Testis (tissue), 3 donors: Measurements from ENCODE around the gene MOV10L1. TPM values are rescaled to one million over a fixed set of nuclear protein-coding genes. Genes with fewer than 3 reads are reported as not detected.

Experiments used
- DNase-seq: peaks from one replicate; pipeline ENCODE4 v3.0.0-alpha.2; 2019
- H3K27ac ChIP-seq, 2 donors: fragments of 200-600 bp; sonication (generic); one replicate each; pipeline ENCODE4 v1.5.1; 2019
- H3K27me3 ChIP-seq: fragments of 200-600 bp; sonication (generic); one replicate; pipeline ENCODE4 v1.5.1; 2019
- H3K36me3 ChIP-seq: fragments of 200-600 bp; sonication (generic); one replicate; pipeline ENCODE4 v1.5.1; 2017; ENCODE audit warnings: low read depth; ENCODE audit errors: missing control alignments
- H3K4me1 ChIP-seq: fragments of 200-600 bp; sonication (generic); one replicate; pipeline ENCODE4 v1.5.1; 2019
- H3K4me3 ChIP-seq, 2 donors: fragments of 200-600 bp; sonication (generic); one replicate each; pipeline ENCODE4 v1.5.1; 2017 to 2019
- H3K9me3 ChIP-seq: fragments of 200-600 bp; sonication (generic); one replicate; pipeline ENCODE4 v1.5.1; 2017
- CTCF ChIP-seq, 3 experiments: fragments of 450-650 bp in 2 of 3; fragments of 200-600 bp in 1 of 3; sonication (generic) in 1 of 3; IDR thresholded peaks; one replicate each; pipeline ENCODE4 v1.5.1; 2016 to 2019; ENCODE audit warnings: antibody characterized with exemption in 3 of 3, mild to moderate bottlenecking in 2 of 3, moderate library complexity in 1 of 3
- POLR2A ChIP-seq: fragments of 450-650 bp; IDR thresholded peaks from one replicate; pipeline ENCODE4 v1.6.1; 2017; ENCODE audit warnings: antibody characterized with exemption, mild to moderate bottlenecking, moderate library complexity
- WGBS, 2 donors: methylation state at CpG; one replicate each; pipeline ENCODE4 v1.1.5; 2018; 5-methylcytosine and 5-hydroxymethylcytosine counted together
- intact Hi-C: fragments of 100-400 bp; cut with DNase I; formaldehyde crosslinking; loops from one replicate; pipeline ENCODE4 v1.15.1; 2023; ENCODE audit warnings: low total_unique reads
- polyA plus RNA-seq: library from polyadenylated mRNA; stranded (reverse); fragments of 350-450 nt; fragmentation: Illumina TruSeq; extraction: RNeasy Lipid Tissue Mini Kit (QIAGEN cat#74804); gene quantifications from one replicate; pipeline ENCODE4 v1.2.3, GENCODE V29; 2014; ENCODE audit warnings: low read depth, low replicate concordance; ENCODE audit not compliant: insufficient read depth
- total RNA-seq, 2 donors: library from RNA; depleted of rRNA; stranded (reverse); fragments of >200 nt; gene quantifications; one replicate each; pipeline ENCODE4 v1.2.3, GENCODE V29; 2016

Gene MOV10L1
- total and polyA plus RNA-seq, 3 donors from 2014 or later, result 48.4 to 73.3 (median 62.4) TPM

- WGBS, 2 donors, result 81 to 87% methylated on average over 8 to 21 of the region's 21 CpGs
- Histone ChIP-seq H3K27ac (no peak overlapping the region), H3K9me3 (no peaks in the 10 kb centered on the region), H3K36me3 (no peaks in the 10 kb centered on the region), H3K4me3 (no peak overlapping the region), H3K27me3 (no peaks in the 10 kb centered on the region), H3K4me1 (no peaks in the 10 kb centered on the region)
- intact Hi-C loops, result no loop called here
- TF ChIP-seq CTCF (IDR thresholded peaks at IDR 0.05) (no peak), POLR2A (no peak)
- no peak for DNase-seq
These were observed 6.8 kb upstream of the MOV10L1 start for GRCh38 chr22:50082961-50083461.

- DNase-seq, result no peak
- WGBS, 2 donors, result 76 to 80% methylated on average over 15 to 18 of the region's 18 CpGs
- intact Hi-C loops, result no loop called here
- H3K9me3 ChIP-seq, result no peaks in the 10 kb centered on the region
- H3K27ac ChIP-seq, result no peak overlapping the region
- no peaks in the 10 kb centered on the region for H3K27me3 ChIP-seq
- H3K36me3 ChIP-seq, result no peaks in the 10 kb centered on the region
- TF ChIP-seq POLR2A (no peak), CTCF (IDR thresholded peaks at IDR 0.05) (no peak)
- H3K4me3 ChIP-seq, result no peak overlapping the region
- no peaks in the 10 kb centered on the region for H3K4me1 ChIP-seq
These were observed 6.2 kb upstream of the MOV10L1 start for GRCh38 chr22:50083462-50084079.

- DNase-seq, result no peak
- Histone ChIP-seq H3K27ac (no peak overlapping the region), H3K4me3 (no peak overlapping the region), H3K27me3 (no peaks in the 10 kb centered on the region), H3K9me3 (no peaks in the 10 kb centered on the region), H3K4me1 (no peaks in the 10 kb centered on the region), H3K36me3 (no peaks in the 10 kb centered on the region)
- TF ChIP-seq POLR2A, result no peak
- no peak for TF ChIP-seq CTCF (IDR thresholded peaks at IDR 0.05)
- WGBS, 2 donors, result 55 to 73% methylated on average over 4 to 10 of the region's 10 CpGs
- intact Hi-C loops, result no loop called here
These were observed 5.7 kb upstream of the MOV10L1 start for GRCh38 chr22:50084080-50084477.

- 74% methylated on average over 15 to 16 of the region's 16 CpGs for WGBS, 2 donors
- no peaks in the 10 kb centered on the region for H3K27me3 ChIP-seq
- H3K4me3 ChIP-seq, result no peak overlapping the region
- H3K4me1 ChIP-seq, result no peaks in the 10 kb centered on the region
- no peaks in the 10 kb centered on the region for H3K9me3 ChIP-seq
- no peak overlapping the region for H3K27ac ChIP-seq
- no peaks in the 10 kb centered on the region for H3K36me3 ChIP-seq
- intact Hi-C loops, result no loop called here
- no peak for DNase-seq
- no peak for TF ChIP-seq POLR2A
- no peak for TF ChIP-seq CTCF (IDR thresholded peaks at IDR 0.05)
These were observed 5.2 kb upstream of the MOV10L1 start for GRCh38 chr22:50084614-50085021.
